ENCODE results near the gene CD3D.

GRCh38 chr11:118343248-118343647 is 743 bp upstream of the CD3D start:
- no peak for TF ChIP-seq CTCF (IDR thresholded peaks at IDR 0.05)
- TF ChIP-seq MAFK (IDR thresholded peaks at IDR 0.05; ENCODE audit: partially characterized antibody): no peak
- no peak for TF ChIP-seq ELK1 (IDR thresholded peaks at IDR 0.05; ENCODE audit: low read depth, low read length)
- no peak for TF ChIP-seq POLR2A (IDR thresholded peaks at IDR 0.05; ENCODE audit: low read length)
- no peak for TF ChIP-seq EP300 (IDR thresholded peaks at IDR 0.05)
- TF ChIP-seq CEBPB (IDR thresholded peaks at IDR 0.05): no peak
- no peak for TF ChIP-seq SMC3 (IDR thresholded peaks at IDR 0.05)
- TF ChIP-seq SREBF2 (IDR thresholded peaks at IDR 0.05): no peak
- TF ChIP-seq NPAS2 (CRISPR knock-in tag; IDR thresholded peaks at IDR 0.05; ENCODE audit: borderline replicate concordance): no peak
- TF ChIP-seq GATA3 (IDR thresholded peaks at IDR 0.05; ENCODE audit: borderline replicate concordance): no peak
